GM19043 (cell line): ENCODE results near the gene ENTPD7.

Source experiments
- ATAC-seq: cut with Tn5 transposase; IDR thresholded peaks from one replicate; pipeline ENCODE4 v1.9.1; 2021; ENCODE audit warnings: low read depth; ENCODE audit not compliant: unreplicated experiment

The ENTPD7 gene

GRCh38 chr10:99633832-99634231 lies 25.5 kb upstream of the ENTPD7 start:
- no peak for ATAC-seq

- ATAC-seq, result no peak
Observed at GRCh38 chr10:99647601-99648151, 11.6 kb upstream of the ENTPD7 start.

GRCh38 chr10:99648717-99649116 lies 10.6 kb upstream of the ENTPD7 start:
- ATAC-seq, result no peak

GRCh38 chr10:99652800-99653390 lies 6.4 kb upstream of the ENTPD7 start:
- ATAC-seq, result no peak

- no peak for ATAC-seq
Observed at GRCh38 chr10:99654390-99655175, 4.7 kb upstream of the ENTPD7 start.

- ATAC-seq, result no peak
Observed at GRCh38 chr10:99656199-99657064, 2.9 kb upstream of the ENTPD7 start.

- ATAC-seq, result no peak
Observed at GRCh38 chr10:99658622-99659030, 683 bp upstream of the ENTPD7 start.

- no peak for ATAC-seq
Observed at GRCh38 chr10:99659868-99660366, 608 bp downstream of the ENTPD7 start.

- no peak for ATAC-seq
Observed at GRCh38 chr10:99660662-99661376, 1.5 kb downstream of the ENTPD7 start.

- ATAC-seq, result no peak
Observed at GRCh38 chr10:99661377-99661763, 2.1 kb downstream of the ENTPD7 start.

- no peak for ATAC-seq
Observed at GRCh38 chr10:99665304-99665703, 6.0 kb downstream of the ENTPD7 start.

GRCh38 chr10:99667108-99667751 lies 7.9 kb downstream of the ENTPD7 start:
- ATAC-seq, result no peak

GRCh38 chr10:99671386-99671785 lies 12.1 kb downstream of the ENTPD7 start:
- no peak for ATAC-seq

- no peak for ATAC-seq
Observed at GRCh38 chr10:99672884-99673283, 13.6 kb downstream of the ENTPD7 start.

- no peak for ATAC-seq
Observed at GRCh38 chr10:99673492-99673891, 14.2 kb downstream of the ENTPD7 start.

GRCh38 chr10:99674762-99675161 lies 15.5 kb downstream of the ENTPD7 start:
- ATAC-seq, result no peak

- no peak for ATAC-seq
Observed at GRCh38 chr10:99676426-99676825, 17.1 kb downstream of the ENTPD7 start.

- ATAC-seq, result no peak
Observed at GRCh38 chr10:99676895-99677294, 17.6 kb downstream of the ENTPD7 start.

GRCh38 chr10:99678921-99679320 lies 19.6 kb downstream of the ENTPD7 start:
- no peak for ATAC-seq

GRCh38 chr10:99681553-99681952 lies 22.2 kb downstream of the ENTPD7 start:
- ATAC-seq, result no peak
